IPS-18c (cell line): ENCODE results near the gene UQCR11.
A peak's percentile ranks its signal among the peaks of the same experiment; 100 is the strongest.

ENCODE experiments used
- H3K4me3 ChIP-seq: 2 replicates; pipeline ENCODE4 v1.7.0; 2013; ENCODE audit warnings: low read depth, mild to moderate bottlenecking, low read length, moderate library complexity; ENCODE audit not compliant: insufficient read depth
- H3K9me3 ChIP-seq: one replicate; pipeline ENCODE4 v1.6.1; 2013; ENCODE audit warnings: mild to moderate bottlenecking, low read length, moderate library complexity; ENCODE audit not compliant: control insufficient read depth, insufficient read depth

The UQCR11 gene

DNA sequence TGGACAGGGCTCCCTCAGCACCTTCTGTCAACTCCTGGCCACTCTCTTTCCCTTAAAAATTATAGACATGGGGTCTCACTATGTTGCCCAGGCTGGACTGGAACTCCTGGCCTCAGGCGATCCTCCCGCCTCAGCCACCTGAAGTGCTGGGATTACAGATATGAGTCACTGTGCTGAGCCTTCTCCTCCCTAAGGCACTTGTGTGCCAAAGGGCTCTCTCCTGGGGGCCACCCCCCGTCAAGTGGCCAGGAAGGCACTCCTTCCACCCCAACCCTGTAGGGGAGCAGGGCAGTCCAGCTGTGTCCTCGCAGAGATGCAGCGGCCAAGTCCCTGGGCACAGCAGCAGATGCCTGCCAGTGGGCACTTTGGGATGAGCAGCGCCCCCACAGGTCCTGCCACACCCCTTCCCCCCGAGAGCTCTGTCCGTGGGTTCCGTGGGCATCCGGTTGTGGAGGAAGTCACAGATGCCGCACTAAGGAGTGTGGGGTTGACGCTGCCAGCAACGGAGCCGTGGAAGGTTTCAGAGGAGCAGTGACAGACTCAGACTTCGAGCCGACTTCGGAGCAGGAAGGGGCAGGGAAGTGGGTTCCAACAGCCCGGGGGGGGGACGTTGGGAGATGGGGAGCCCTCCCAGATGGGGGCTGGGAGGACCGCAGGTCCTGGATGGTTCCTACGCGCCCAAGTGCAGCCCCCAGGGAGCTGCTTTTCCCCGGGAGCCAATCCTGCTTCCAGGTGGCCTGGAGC, 3.3 kb upstream of the UQCR11 start:
- no peaks in the 10 kb centered on the region for H3K9me3 ChIP-seq

GRCh38 chr19:1606138-1606651, 933 bp upstream of the UQCR11 start:
- no peaks in the 10 kb centered on the region for H3K9me3 ChIP-seq

More for the DNA sequence above, 3.3 kb upstream of the UQCR11 start:
- H3K4me3 ChIP-seq = no peak overlapping the region

GRCh38 chr19:1602091-1602707, 3.1 kb downstream of the UQCR11 start:
- Histone ChIP-seq H3K4me3 (no peak overlapping the region; the same call in 1 of the 2 replicates), H3K9me3 (no peaks in the 10 kb centered on the region)

More at GRCh38 chr19:1606138-1606651, 933 bp upstream of the UQCR11 start:
- peak overlapping the region; percentile 83 for H3K4me3 ChIP-seq

DNA sequence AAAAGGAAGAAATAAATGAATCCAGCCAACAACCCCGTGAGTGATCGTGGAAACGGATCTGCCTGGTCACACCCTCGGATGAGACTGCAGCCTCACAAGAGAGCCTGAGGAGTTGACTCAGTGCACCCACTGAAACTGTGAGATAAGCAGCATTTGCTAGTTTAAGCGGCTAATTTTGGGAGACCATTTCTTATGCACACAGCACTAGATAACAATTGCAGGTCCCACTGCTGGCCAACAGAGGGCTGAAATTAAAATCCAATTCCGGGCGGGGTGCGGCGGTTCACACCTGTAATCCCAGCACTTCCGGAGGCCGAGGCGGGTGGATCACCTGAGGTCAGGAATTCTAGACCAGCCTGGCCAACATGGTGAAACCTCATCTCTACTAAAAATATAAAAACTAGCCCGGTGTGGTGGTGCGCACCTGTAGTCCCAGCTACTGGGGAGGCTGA, 3.6 kb downstream of the UQCR11 start:
- Histone ChIP-seq H3K9me3 (no peaks in the 10 kb centered on the region), H3K4me3 (no peak overlapping the region)

DNA sequence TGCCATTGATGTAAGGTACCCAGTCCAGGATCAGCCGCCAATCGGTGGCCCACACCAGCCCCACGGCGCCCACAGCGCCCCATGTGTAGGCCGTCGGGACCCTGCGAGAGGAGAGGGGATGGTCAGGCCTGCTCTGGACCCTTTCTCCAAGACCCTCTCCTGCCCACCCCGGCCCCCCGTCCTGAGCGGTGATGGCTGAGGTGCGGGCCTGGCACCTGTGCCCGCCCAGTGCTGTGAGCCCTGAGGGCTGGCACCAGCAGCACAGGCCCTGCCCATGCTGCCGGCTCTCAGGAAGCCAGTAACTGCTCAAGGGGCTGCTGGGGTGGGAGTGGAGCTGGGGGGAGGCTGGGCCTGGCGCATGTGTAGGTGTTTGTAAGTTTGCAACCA, 5.8 kb downstream of the UQCR11 start:
- H3K4me3 ChIP-seq = no peak overlapping the region
- H3K9me3 ChIP-seq = no peaks in the 10 kb centered on the region

- Histone ChIP-seq H3K9me3 (no peaks in the 10 kb centered on the region), H3K4me3 (no peak overlapping the region)
These were observed 6.3 kb downstream of the UQCR11 start for GRCh38 chr19:1598777-1599459.

DNA sequence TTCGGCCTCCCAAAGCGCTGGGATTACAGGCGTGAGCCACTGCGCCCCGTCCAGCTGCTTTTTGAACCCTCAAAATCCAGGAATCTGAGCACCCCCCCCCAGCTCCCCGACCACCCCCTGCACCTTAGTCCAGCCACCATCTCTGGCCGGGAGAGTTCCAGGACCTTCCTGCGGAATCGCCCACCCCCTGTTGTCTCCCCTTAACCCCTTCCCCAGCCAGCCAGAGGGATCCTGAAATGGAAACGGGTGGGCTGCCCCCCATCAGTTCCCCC, 11.8 kb downstream of the UQCR11 start:
- H3K4me3 ChIP-seq = peak overlapping the region; percentile 62; the same call in 1 of the 2 replicates
- H3K9me3 ChIP-seq = no peaks in the 10 kb centered on the region

- Histone ChIP-seq H3K4me3 (peak within 1 kb of the TSS; percentile 92), H3K9me3 (no peaks in the 10 kb centered on the region)
These were observed 12.3 kb downstream of the UQCR11 start, which contains the start of gene MBD3 for GRCh38 chr19:1592755-1593500. Gene MBD3, minus strand, starts transcription at chr19:1592865. Its CDS starts 234 bp downstream, at chr19:1592631.

DNA sequence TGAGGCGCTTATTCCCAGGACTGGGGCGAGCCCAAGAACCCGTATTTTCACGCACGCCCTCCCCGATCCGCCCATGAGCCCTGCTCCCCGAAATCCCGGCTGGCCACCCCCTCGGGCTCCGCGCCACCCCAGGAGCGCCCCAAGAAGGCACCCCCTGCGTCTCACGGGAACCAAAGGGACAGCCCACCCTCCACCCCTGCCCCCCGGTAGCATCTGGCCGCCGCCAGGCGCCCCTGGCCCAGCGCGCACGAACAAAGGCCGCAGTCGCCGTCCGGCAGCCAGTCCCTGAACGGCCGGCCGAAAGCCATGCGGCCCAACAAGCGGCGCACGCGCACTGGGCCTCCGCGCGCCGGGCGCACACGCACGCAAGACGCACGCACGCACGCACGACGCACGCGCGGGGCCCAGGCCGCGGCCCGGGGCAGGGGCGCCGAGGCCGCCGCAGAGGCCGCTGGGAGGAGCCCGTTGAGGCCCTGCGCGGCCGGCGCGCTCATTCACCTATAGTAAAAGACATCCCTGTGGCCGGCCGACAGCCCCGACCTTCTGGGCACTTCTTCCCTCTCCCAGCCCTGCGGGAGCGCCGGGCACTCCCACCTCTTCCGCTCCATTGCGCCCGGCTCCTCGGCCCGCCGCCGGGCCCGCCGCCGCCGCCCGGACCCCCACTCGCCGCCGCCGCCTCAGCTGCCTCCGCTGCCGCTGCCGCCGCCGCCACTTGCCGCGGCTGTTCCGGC, 13.1 kb downstream of the UQCR11 start:
- Histone ChIP-seq H3K9me3 (no peaks in the 10 kb centered on the region), H3K4me3 (peak overlapping the region; percentile 92)

DNA sequence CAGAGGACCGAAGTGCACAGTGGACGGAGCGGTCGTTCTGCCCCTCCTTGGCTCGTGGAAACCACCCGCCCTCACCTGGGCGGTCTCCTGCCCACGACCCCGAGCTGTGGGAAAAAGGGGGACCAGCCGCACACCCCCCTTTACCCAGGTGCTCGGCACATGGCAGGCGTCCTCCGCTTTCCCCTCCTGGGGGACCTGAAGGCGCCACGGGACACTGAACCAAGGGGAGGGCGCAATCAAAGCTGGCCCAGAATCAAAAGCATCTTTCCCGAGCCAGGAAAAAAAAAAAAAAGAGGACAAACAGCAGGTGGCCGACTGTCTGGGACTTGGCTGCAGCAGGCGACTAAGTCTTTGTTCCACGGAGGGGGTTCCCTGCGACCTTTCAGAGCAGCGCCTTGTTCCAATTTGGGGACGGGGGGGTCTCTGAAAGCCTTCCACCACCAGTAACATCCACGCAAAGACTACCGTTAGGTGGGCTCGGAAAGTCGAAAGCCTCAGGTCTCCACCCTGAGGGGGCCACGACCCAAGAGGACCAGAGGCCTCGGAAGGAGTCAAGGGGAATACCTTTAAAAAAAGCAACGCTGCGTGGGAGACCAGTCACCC, 13.7 kb downstream of the UQCR11 start:
- Histone ChIP-seq H3K4me3 (peak overlapping the region; percentile 92), H3K9me3 (no peaks in the 10 kb centered on the region)

DNA sequence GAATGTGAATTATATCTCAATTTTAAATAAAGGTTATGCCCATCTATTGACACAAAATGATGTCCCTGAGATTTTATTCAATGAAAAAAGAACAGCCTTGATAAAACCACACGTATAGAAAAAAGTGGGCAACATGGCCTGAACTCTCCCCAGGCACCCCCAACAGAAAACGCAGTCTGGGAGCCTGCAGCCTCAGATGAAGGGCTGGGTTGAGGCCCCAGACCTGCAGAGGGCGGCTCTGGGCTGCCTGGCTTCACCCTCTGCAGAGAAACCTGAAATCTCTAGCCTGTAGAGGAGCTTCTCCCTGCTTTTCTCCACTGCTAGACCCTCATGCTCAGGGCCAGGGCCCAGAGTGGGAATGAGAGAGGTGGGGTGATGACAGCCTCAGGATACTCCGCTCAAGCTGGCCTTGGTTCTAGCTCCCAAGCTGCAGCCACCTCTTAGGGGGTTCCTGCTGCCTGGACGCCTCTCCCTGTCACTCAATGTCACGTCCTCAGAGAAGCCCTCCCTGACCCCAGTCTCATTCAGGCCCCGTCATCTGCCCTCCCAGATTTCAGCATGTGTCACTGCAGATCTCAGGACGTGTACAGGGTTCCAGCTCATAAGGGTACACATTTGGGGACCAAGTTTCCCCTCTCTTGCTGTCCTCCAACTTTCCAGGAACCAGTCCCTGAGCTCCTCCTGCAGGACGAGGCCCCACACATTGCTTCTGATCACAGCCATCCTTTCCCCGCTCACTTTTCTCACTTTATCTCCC, 14.4 kb downstream of the UQCR11 start:
- H3K4me3 ChIP-seq = peak overlapping the region; percentile 92
- H3K9me3 ChIP-seq = no peaks in the 10 kb centered on the region

GRCh38 chr19:1587872-1588271, 17.4 kb downstream of the UQCR11 start:
- Histone ChIP-seq H3K9me3 (no peaks in the 10 kb centered on the region), H3K4me3 (no peak overlapping the region)

DNA sequence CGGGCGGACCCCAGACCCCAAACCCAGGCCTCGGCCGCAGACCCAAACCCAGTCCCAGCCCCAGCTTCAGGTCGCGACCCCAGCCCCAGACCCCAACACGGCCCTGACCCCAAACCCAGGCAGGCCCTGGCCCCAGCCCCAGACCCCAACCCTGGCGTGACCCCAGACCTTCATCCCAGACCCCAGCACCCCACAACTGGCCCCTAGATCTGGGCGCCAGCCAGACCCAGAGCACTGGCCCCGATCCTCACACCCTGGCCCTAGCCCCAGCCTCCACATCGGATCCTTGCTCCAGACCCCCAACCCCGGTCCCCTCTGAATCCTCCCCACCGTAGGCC, 20.1 kb downstream of the UQCR11 start:
- H3K9me3 ChIP-seq = no peaks in the 10 kb centered on the region
- no peak overlapping the region for H3K4me3 ChIP-seq

DNA sequence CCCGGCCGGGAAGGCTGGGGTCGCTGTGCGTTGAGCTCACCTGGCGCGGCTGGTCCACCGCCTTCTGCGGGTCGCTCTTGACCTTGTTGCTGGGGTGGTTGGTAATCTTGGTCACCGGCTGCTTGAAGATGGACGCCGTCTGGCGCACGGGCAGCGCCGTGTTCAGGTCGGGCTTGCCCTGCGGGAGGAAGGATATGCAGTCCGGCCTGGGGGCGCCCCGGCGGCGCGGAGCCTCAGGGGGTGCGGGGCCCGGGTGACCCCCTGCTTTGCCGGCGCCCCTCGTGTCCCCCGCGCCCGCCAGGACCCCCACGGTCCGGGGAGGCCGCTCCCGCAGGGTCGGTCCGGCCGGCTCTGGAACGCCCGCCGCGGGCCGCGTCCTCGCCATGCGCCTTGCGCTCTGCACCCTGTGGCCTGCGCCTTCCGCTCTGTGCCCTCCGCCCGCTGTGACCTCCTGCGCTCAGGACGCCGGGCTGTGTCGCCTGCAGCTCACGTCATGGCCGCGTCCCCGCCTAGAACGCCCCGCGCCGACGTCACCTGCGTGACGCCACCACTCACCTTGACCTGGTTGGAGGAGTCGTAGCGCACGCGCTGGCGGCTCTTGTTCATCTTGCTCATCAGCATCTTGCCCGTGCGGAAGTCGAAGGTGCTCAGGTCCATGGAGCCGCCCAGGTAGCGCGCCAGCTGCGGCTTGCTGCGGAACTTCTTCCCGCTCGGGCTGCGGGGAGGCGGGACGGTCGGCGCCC, 20.6 kb downstream of the UQCR11 start:
- Histone ChIP-seq H3K9me3 (no peaks in the 10 kb centered on the region), H3K4me3 (no peak overlapping the region)

- Histone ChIP-seq H3K4me3 (no peak overlapping the region), H3K9me3 (no peaks in the 10 kb centered on the region)
These were observed 23.1 kb downstream of the UQCR11 start for GRCh38 chr19:1582201-1582600.
